Vagina (tissue), 2 donors: ENCODE results near the gene DMD. TPM values are rescaled to one million over a fixed set of nuclear protein-coding genes. Genes with fewer than 3 reads are reported as not detected.

Source experiments
- DNase-seq, 2 donors: peaks; one replicate each; pipeline ENCODE4 v3.0.0-alpha.2; 2017; ENCODE audit errors: extremely low spot score in 2 of 2
- H3K27ac ChIP-seq: fragments of 200-600 bp; sonication (generic); one replicate; pipeline ENCODE4 v1.5.1; 2019
- H3K27me3 ChIP-seq: fragments of 200-600 bp; sonication (generic); one replicate; pipeline ENCODE4 v1.5.1; 2019
- H3K36me3 ChIP-seq, 2 donors: fragments of 200-600 bp; sonication (generic); one replicate each; pipeline ENCODE4 v1.5.1; 2017 to 2019
- H3K4me1 ChIP-seq: fragments of 200-600 bp; sonication (generic); one replicate; pipeline ENCODE4 v1.5.1; 2019
- H3K4me3 ChIP-seq, 2 donors: fragments of 200-600 bp; sonication (generic); 1 replicate in 1 of 2; 2 replicates in 1 of 2; pipeline ENCODE4 v1.5.1; 2016 to 2019
- H3K9me3 ChIP-seq: fragments of 200-600 bp; sonication (generic); one replicate; pipeline ENCODE4 v1.5.1; 2019
- CTCF ChIP-seq, 3 experiments: fragments of 450-650 bp in 2 of 3; fragments of 200-600 bp in 1 of 3; sonication (generic) in 1 of 3; IDR thresholded peaks; one replicate each; pipeline ENCODE4 v1.5.1; 2017 to 2019; ENCODE audit warnings: antibody characterized with exemption in 3 of 3, mild to moderate bottlenecking in 2 of 3, moderate library complexity in 2 of 3
- POLR2A ChIP-seq, 2 donors: fragments of 450-650 bp; IDR thresholded peaks; one replicate each; pipeline ENCODE4 v1.6.1; 2017; ENCODE audit warnings: antibody characterized with exemption in 2 of 2, mild to moderate bottlenecking in 2 of 2, moderate library complexity in 2 of 2
- POLR2AphosphoS5 ChIP-seq, 2 donors: sonication (generic); formaldehyde crosslinking; IDR thresholded peaks; one replicate each; pipeline ENCODE4 v1.9.0; 2017; ENCODE audit warnings: antibody characterized with exemption in 2 of 2, mild to moderate bottlenecking in 2 of 2, low read depth in 1 of 2; ENCODE audit not compliant: insufficient read depth in 1 of 2
- intact Hi-C: fragments of 100-400 bp; cut with DNase I; formaldehyde crosslinking; loops from one replicate; pipeline ENCODE4 v1.15.1; 2023
- total RNA-seq: library from RNA; depleted of rRNA; stranded (reverse); fragments of >200 nt; gene quantifications from one replicate; pipeline ENCODE4 v1.2.3, GENCODE V29; 2016

Gene DMD
- total RNA-seq, 1 donor from 2014 or later = 25.8 TPM

- no peak for DNase-seq
- no peak for TF ChIP-seq POLR2AphosphoS5 (IDR thresholded peaks at IDR 0.05; ENCODE audit: insufficient read depth in 1 of 2, low read depth in 1 of 2)
- TF ChIP-seq POLR2A (IDR thresholded peaks at IDR 0.05) = no peak
- TF ChIP-seq CTCF (IDR thresholded peaks at IDR 0.05) = no peak
- Histone ChIP-seq H3K27ac (no peak overlapping the region), H3K9me3 (no peaks in the 10 kb centered on the region), H3K27me3 (no peaks in the 10 kb centered on the region), H3K36me3 (no peaks in the 10 kb centered on the region), H3K4me3 (no peak overlapping the region), H3K4me1 (no peaks in the 10 kb centered on the region)
- intact Hi-C loops = no loop called here
These were observed 1939.5 kb downstream of the DMD start for GRCh38 chrX:31271615-31272471.

DNA sequence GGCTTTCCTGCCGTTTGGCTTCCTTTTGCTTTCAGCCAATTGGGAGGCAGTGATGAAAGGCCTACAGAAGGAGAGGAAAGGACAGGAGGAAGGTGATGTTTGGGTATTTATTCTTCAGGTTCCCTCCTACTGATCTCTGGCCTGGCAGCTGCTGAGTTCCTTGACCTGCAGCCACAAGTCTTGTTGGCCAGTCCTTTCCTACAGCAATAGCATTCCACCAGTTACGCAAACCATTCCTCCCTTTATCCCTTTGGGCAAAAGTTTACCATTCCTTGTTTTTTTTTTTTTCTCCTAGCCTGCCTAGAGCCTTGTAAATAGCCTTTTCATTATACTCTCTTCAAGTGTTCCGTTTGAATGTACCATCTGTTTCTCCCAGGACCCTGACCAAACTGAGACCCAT lies 1941.4 kb downstream of the DMD start:
- H3K27me3 ChIP-seq = no peaks in the 10 kb centered on the region
- intact Hi-C loops = no loop called here
- no peaks in the 10 kb centered on the region for H3K36me3 ChIP-seq
- H3K27ac ChIP-seq = no peak overlapping the region
- TF ChIP-seq CTCF (IDR thresholded peaks at IDR 0.05) = no peak
- TF ChIP-seq POLR2A (IDR thresholded peaks at IDR 0.05) = no peak
- TF ChIP-seq POLR2AphosphoS5 (IDR thresholded peaks at IDR 0.05; ENCODE audit: insufficient read depth in 1 of 2, low read depth in 1 of 2) = no peak
- no peaks in the 10 kb centered on the region for H3K4me1 ChIP-seq
- no peak for DNase-seq
- no peak overlapping the region for H3K4me3 ChIP-seq
- H3K9me3 ChIP-seq = no peaks in the 10 kb centered on the region

DNA sequence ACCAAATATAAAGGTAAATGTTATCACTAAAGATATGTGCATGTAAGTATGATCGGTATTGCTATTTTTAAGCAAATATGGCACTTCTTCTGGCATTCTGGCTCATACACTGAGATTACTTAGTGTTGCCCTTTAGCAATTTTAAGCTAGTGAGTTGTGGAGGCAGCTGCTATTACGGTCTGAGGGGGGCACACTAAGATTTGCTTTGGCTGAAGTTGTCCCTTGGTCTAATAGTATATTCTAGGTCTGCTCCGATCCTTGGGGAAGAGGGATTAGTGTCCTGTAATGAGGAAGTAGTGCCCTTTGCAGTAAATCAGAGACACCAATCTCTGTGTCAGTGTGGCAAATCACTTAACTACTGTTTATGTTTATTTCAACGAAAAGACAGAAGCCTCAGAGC lies 1943.0 kb downstream of the DMD start:
- Histone ChIP-seq H3K9me3 (no peaks in the 10 kb centered on the region), H3K27ac (no peak overlapping the region), H3K4me3 (no peak overlapping the region), H3K4me1 (no peaks in the 10 kb centered on the region), H3K36me3 (no peaks in the 10 kb centered on the region), H3K27me3 (no peaks in the 10 kb centered on the region)
- intact Hi-C loops = no loop called here
- DNase-seq = no peak
- TF ChIP-seq POLR2A (IDR thresholded peaks at IDR 0.05) = no peak

- intact Hi-C loops = no loop called here
- peak overlapping the region; percentile 52 to 53 for H3K4me3 ChIP-seq
- no peak for TF ChIP-seq POLR2A (IDR thresholded peaks at IDR 0.05)
- no peak for TF ChIP-seq CTCF (IDR thresholded peaks at IDR 0.05)
- peak in 1 of 2 donors; percentile 35 for TF ChIP-seq POLR2AphosphoS5 (IDR thresholded peaks at IDR 0.05; ENCODE audit: insufficient read depth in 1 of 2, low read depth in 1 of 2)
- H3K9me3 ChIP-seq = no peaks in the 10 kb centered on the region
- H3K4me1 ChIP-seq = no peaks in the 10 kb centered on the region
- H3K36me3 ChIP-seq = no peaks in the 10 kb centered on the region
- H3K27me3 ChIP-seq = no peaks in the 10 kb centered on the region
- DNase-seq = no peak
- H3K27ac ChIP-seq = peak overlapping the region; percentile 37
These were observed 1944.9 kb downstream of the DMD start for GRCh38 chrX:31266203-31267076.

DNA sequence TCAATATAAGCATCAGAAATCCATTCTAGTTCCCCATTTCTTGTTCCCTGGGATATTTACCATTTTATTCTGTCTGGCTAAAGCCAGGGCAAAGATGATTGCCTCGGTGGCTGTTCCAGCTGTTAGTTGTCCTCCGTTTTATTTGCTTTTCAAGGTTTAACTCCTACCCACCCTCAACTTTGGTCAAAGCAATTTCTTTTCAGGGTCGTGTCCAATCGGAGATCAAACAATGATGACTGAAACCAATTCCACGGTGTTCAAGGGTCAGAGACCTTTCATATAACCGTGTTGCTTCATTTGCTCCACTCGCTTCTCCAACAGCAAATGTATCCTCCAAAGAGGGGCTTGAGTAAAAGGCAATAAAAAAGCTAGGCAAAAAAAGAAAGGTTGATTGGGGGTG lies 1946.0 kb downstream of the DMD start:
- DNase-seq = no peak
- Histone ChIP-seq H3K27me3 (no peaks in the 10 kb centered on the region), H3K36me3 (no peaks in the 10 kb centered on the region), H3K4me1 (no peaks in the 10 kb centered on the region), H3K9me3 (no peaks in the 10 kb centered on the region), H3K4me3 (peak overlapping the region in 1 of 2 donors; percentile 53), H3K27ac (no peak overlapping the region)
- TF ChIP-seq POLR2A (IDR thresholded peaks at IDR 0.05) = no peak
- no peak for TF ChIP-seq CTCF (IDR thresholded peaks at IDR 0.05)
- no peak for TF ChIP-seq POLR2AphosphoS5 (IDR thresholded peaks at IDR 0.05; ENCODE audit: insufficient read depth in 1 of 2, low read depth in 1 of 2)
- intact Hi-C loops = no loop called here
